ENCODE data around the gene GAB1.

DNA sequence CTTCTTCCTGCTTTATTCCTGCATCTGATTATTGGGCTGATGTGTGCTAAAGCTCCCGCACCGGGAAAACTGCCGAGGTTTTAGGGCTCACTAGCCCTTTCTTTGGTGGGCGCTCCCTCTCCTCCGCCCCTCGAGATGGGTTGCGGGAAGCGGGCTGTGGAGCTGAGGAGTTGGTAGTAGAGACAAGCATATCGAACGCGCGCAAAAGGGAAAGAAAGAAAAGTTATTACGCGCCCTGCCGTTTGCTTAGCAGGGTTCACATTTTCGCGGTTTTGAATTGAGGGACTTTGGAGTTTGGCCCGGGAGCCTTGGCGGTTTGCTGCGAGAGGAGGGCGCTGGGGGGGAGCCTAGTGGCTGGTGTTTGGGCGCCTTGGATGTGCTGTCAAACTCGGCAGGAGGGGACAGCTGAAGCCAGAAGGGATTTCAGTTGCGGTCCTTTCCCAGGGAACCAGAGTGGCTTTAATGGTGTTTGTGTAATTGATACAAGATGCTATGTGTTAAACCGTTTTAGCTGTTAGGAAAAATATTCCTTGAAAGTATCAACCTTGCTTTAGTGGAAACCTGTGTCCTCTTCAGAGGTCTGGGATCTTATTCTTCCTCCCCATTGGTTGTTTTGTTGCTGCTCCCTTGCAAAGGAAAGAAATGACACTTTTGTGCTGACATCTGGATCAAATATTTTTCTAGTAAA lies 1.1 kb downstream of the GAB1 start:
- TF ChIP-seq, protein P1, sequence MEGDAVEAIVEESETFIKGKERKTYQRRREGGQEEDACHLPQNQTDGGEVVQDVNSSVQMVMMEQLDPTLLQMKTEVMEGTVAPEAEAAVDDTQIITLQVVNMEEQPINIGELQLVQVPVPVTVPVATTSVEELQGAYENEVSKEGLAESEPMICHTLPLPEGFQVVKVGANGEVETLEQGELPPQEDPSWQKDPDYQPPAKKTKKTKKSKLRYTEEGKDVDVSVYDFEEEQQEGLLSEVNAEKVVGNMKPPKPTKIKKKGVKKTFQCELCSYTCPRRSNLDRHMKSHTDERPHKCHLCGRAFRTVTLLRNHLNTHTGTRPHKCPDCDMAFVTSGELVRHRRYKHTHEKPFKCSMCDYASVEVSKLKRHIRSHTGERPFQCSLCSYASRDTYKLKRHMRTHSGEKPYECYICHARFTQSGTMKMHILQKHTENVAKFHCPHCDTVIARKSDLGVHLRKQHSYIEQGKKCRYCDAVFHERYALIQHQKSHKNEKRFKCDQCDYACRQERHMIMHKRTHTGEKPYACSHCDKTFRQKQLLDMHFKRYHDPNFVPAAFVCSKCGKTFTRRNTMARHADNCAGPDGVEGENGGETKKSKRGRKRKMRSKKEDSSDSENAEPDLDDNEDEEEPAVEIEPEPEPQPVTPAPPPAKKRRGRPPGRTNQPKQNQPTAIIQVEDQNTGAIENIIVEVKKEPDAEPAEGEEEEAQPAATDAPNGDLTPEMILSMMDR (IDR thresholded peaks at IDR 0.05; ENCODE audit: low read depth, low read length, missing input control), result no peak
- no peak for TF ChIP-seq TAF1 (conservative IDR thresholded peaks at IDR 0.05)
- TF ChIP-seq GABPA (IDR thresholded peaks at IDR 0.05 in 1 of 2, conservative IDR thresholded peaks at IDR 0.05 in 1 of 2), result no peak
- TF ChIP-seq, protein P2, sequence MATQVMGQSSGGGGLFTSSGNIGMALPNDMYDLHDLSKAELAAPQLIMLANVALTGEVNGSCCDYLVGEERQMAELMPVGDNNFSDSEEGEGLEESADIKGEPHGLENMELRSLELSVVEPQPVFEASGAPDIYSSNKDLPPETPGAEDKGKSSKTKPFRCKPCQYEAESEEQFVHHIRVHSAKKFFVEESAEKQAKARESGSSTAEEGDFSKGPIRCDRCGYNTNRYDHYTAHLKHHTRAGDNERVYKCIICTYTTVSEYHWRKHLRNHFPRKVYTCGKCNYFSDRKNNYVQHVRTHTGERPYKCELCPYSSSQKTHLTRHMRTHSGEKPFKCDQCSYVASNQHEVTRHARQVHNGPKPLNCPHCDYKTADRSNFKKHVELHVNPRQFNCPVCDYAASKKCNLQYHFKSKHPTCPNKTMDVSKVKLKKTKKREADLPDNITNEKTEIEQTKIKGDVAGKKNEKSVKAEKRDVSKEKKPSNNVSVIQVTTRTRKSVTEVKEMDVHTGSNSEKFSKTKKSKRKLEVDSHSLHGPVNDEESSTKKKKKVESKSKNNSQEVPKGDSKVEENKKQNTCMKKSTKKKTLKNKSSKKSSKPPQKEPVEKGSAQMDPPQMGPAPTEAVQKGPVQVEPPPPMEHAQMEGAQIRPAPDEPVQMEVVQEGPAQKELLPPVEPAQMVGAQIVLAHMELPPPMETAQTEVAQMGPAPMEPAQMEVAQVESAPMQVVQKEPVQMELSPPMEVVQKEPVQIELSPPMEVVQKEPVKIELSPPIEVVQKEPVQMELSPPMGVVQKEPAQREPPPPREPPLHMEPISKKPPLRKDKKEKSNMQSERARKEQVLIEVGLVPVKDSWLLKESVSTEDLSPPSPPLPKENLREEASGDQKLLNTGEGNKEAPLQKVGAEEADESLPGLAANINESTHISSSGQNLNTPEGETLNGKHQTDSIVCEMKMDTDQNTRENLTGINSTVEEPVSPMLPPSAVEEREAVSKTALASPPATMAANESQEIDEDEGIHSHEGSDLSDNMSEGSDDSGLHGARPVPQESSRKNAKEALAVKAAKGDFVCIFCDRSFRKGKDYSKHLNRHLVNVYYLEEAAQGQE (IDR thresholded peaks at IDR 0.05), result peak; percentile 53
- peak; percentile 89 for TF ChIP-seq HNF4G (IDR thresholded peaks at IDR 0.05)
- TF ChIP-seq RAD21 (IDR thresholded peaks at IDR 0.05), result peak; percentile 46 to 61
- TF ChIP-seq MAX (IDR thresholded peaks at IDR 0.05), result no peak
- TF ChIP-seq FOXA1 (IDR thresholded peaks at IDR 0.05), result no peak
- no peak for TF ChIP-seq EGR1 (IDR thresholded peaks at IDR 0.05; ENCODE audit: low read depth in 2 of 2)
- peak; percentile 92 to 96 for TF ChIP-seq HNF4A (conservative IDR thresholded peaks at IDR 0.05)
- TF ChIP-seq, protein P3, sequence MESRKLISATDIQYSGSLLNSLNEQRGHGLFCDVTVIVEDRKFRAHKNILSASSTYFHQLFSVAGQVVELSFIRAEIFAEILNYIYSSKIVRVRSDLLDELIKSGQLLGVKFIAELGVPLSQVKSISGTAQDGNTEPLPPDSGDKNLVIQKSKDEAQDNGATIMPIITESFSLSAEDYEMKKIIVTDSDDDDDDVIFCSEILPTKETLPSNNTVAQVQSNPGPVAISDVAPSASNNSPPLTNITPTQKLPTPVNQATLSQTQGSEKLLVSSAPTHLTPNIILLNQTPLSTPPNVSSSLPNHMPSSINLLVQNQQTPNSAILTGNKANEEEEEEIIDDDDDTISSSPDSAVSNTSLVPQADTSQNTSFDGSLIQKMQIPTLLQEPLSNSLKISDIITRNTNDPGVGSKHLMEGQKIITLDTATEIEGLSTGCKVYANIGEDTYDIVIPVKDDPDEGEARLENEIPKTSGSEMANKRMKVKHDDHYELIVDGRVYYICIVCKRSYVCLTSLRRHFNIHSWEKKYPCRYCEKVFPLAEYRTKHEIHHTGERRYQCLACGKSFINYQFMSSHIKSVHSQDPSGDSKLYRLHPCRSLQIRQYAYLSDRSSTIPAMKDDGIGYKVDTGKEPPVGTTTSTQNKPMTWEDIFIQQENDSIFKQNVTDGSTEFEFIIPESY (IDR thresholded peaks at IDR 0.05), result no peak
- peak; percentile 28 for TF ChIP-seq YY1 (IDR thresholded peaks at IDR 0.05)

Measured in liver (tissue), 3 donors.